GM19240 (cell line): Measurements from ENCODE around the gene XYLT1.
"Not testable (repeated sequence)": the region's sequence is repeated elsewhere in the genome, so short reads cannot be mapped to it uniquely, and the experiment has no call there.

Experiments
- DNase-seq: peaks from one replicate; pipeline ENCODE4 v3.0.0; 2011; ENCODE audit warnings: low spot score; ENCODE audit not compliant: insufficient read length

The XYLT1 gene

DNA sequence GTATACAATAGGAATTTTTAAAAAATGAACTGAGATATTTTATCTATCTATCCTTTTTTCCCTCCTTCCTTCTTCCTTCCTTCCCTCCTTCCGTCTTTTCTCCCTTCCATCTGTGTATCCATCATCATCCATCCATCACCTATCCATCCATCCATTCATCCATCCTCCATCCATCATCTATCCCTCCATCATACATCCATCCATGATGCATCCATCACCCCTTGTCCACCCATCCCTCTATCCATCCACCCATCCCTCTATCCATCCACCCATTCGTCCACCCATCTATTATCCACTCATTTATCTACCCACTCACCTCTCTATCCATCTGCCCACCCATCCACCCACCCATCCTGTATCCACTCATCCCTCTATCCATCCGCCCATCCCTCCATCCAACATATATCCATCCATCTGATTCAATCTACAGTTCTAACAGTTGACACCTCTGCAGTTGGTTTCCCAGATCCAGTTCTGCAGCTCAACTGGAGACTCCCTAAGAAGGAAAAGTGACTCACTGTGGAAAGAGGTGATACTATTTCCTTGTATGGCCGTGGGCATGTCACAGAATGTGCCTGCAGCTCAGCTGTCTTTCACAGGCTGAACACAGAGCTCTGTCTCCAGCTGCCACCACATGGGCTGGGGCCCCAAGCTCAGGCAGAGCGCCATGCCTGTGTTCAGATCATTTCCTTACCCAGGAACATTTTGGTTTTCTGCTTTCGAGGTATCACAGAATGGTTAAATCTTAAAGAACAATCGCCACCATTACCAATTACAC, 130.8 kb downstream of the XYLT1 start:
- DNase-seq = no peak

GRCh38 chr16:17338244-17338643, 132.5 kb downstream of the XYLT1 start:
- no peak for DNase-seq

- no peak for DNase-seq
Observed at GRCh38 chr16:17336530-17336900, 134.2 kb downstream of the XYLT1 start.

GRCh38 chr16:17335826-17336529, 134.8 kb downstream of the XYLT1 start:
- DNase-seq = no peak

DNA sequence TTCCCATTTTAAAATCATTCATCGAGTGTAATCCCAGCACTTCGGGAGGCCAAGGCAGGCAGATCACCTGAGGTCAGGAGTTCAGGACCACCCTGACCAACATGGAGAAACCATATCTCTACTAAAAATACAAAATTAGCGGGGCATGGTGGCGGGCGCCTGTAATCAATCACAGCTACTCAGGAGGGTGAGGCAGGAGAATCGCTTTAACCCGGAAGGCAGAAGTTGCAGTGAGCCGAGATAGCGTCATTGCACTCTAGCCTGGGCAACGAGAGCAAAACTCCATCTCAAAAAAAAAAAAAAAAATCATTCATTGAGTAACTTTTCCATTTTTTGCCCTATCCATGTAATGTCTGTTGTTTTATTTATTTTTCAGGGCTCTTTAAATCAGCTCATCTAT, 135.4 kb downstream of the XYLT1 start:
- DNase-seq = not testable (repeated sequence)

DNA sequence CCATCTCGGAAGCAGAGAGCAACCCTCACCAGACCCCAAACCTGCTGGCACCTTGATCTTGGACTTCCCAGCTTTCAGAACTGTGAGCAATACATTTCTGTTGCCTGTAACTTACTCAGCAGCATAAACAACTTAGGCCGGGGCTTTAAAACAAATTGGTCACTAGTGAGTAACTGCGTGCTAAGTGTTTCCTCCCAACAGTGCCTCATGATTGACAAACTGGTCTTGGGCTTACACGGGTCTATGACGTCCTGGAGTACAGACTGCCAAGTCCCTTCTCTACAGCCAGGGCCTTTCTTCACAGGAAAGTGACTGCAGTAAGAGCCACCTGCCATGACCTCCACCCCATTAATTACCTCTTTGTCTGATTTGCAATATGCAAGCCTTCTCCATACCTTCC, 136.7 kb downstream of the XYLT1 start:
- no peak for DNase-seq

- DNase-seq = no peak
Observed at GRCh38 chr16:17333229-17333628, 137.5 kb downstream of the XYLT1 start.

DNA sequence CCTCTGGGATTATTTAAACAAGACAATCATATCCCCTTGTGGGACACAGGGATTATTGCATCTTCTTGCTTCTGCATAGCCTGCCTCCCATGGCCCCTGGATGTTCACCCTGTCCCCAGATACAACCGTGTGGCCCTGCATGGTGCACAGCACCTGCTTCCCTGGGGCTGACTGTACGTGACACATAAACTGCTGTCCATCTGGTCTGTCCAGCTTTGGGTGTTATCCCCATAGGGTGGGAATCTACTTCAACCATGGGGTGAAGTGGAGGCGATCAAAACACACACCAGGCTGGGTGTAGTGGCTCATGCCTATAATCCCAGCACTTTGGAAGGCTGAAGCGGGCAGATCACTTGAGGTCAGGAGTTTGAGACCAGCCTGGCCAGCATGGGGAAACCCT, 138.8 kb downstream of the XYLT1 start:
- DNase-seq = no peak

GRCh38 chr16:17331071-17331607, 139.6 kb downstream of the XYLT1 start:
- no peak for DNase-seq

DNA sequence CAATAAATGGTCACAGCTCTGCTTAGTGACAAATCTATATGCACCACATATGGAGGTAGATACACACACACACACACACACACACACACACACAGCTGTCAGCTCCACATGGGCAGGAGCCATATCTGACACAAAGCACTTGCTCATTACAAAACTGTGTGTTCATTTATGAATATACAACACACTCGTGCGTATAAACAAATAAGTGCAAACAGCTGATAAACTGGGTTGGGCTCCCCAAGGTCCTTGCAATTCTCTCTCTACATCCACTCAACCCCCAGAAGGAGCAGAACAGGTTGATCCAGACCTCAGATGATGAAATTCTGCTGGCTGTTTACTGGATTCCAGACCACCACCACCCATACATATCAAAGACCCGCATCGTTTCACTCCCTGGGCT, 140.7 kb downstream of the XYLT1 start:
- no peak for DNase-seq

DNA sequence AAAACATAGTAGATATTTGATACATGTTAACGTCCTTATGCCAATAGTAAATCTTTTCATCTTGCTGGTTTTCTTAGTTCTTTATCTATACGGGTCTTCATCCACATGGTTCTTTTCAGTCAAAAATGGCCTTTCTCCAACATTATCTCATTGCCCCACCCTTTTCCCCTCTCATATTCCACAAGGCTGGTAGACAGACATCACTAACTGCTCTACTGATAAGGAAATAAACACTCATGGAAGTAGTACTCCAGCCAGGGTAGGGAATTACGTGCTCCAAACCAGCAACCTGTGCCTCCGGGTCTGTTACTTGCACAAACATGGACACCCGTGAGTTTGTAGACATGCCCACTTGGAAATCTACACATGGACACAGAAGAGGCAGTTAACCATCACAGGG, 141.4 kb downstream of the XYLT1 start:
- DNase-seq = no peak

DNA sequence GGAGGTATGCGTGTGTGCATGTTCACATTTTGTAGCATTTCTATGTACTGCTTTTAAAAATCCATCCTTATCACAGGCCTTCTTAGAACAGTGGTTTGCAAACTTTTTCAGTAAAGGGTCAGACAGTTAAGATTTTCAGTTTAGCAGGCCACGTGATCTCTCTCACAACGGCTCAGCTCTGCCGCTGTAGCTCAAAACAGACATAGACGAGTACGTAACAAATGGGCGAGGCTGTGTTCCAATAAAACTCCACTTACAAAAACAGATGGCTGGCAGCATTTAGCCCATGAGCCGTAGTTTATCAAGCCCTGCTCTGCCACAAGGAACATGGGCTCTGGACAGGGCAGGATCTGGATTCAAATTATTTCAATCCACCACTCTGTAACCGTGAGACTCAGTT, 141.8 kb downstream of the XYLT1 start:
- DNase-seq = no peak

GRCh38 chr16:17327664-17328335, 143.0 kb downstream of the XYLT1 start:
- no peak for DNase-seq

DNA sequence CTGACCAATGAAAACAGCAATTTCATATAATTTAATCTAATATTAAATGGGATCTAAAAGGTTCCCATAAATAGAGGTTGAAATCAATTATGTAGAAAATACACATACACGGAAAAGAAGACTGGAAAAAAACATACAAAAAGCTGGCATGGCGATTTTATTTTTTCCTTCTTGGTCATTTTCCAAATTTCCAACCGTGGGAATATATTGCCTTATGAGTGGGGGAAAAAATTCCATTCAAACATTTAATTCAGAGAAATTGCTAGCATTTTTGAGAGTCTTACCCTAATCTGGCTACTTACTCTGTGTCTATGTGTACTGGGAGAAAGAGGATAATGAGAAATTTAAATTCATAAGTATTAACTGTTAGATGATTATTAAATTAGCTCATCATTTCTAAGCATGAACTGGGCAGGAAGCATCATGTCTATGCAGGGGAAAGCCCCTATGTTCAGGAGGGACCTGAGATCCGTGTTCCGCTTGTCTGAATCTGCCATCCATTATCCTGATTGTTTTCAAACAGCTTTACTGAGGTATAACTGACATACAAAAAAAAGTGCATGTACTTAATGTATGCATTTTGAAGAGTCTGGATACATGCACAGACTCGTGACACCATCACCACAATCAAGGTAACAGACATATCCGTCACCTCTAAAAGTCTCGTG, 145.2 kb downstream of the XYLT1 start:
- no peak for DNase-seq

DNA sequence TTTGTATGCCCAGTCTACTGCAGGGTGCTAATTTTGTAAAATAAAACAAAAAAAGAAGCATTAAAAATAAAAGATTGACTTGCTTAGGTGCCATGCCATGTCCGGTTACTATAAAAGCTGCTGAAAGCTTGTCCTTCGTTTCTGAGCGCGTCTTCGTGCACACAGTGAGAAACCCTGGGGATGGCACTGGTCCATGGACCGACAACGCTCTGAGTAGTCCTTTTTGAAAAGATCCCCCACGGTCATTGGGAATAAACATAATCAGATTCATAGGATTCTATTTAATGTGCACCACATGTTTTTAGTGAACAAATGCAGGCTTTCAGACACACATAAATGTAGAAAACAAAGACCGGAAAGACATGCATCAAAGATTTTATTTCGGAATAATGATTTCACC, 146.3 kb downstream of the XYLT1 start:
- no peak for DNase-seq

GRCh38 chr16:17323171-17323570, 147.6 kb downstream of the XYLT1 start:
- no peak for DNase-seq

GRCh38 chr16:17321824-17322223, 148.9 kb downstream of the XYLT1 start:
- no peak for DNase-seq

GRCh38 chr16:17320009-17320408, 150.8 kb downstream of the XYLT1 start:
- no peak for DNase-seq

- no peak for DNase-seq
Observed at GRCh38 chr16:17318238-17318637, 152.5 kb downstream of the XYLT1 start.

DNA sequence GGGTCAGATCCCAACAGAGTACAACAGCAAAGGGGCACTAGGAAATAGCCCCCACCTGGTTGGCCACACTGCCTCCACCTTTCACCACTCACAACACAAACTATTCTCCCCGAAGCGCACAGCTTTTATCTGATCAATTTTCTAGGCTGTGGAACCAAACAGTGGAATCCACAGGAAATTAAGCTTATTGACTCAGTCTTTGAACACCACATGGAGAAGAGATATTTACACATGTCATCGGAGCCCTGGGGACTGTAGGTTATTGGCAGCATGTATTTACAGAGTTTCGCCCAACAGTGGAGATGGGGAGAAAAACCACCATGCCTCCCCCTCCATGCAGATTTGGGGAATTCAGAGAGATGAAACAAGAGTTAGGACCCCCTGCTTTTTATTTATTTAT, 154.8 kb downstream of the XYLT1 start:
- no peak for DNase-seq

DNA sequence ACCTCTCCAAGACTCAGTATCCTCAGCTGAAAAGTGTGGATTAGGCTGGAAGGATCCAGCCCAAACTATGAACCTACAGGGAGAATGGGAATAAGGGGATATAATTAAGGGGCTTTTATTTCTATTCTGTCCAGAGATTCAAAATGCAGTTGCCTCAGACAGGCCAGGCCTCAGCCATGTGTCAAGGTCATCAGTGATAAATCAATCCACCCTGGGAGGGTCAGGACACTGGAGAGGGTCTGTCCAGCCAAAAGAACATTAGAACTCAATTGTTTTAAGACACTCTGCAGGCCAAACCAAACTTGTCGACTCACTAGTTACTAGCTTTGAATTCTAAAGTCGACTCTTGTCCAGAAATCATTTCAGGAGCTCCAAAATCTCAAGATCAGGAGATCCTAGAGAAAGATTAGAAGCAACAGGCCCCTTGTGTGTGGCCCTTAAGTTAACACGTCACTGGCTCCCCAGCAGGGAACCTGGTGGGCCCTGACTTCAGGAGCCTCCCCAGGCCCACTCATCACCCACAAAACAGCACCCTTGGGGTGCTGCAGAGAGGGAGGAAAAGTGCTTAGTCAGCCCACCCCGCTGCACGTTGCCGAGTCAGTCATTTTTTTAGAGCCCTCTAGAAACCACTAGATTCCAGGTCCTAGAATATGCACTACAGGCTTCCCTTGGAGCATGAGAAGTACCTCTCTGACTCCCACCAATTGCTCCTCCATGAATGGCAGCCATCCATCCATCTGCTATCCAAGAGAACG, 156.8 kb downstream of the XYLT1 start:
- no peak for DNase-seq
